ENCODE results near the gene MED16.
"Not testable (repeated sequence)": the region's sequence is repeated elsewhere in the genome, so short reads cannot be mapped to it uniquely, and the experiment has no call there.

Gene MED16

GRCh38 chr19:855566-856120 is 37.3 kb downstream of the MED16 start:
- no peak for DNase-seq (ENCODE audit: low read depth in 2 of 2, low spot score in 1 of 2)

GRCh38 chr19:855142-855541 is 37.8 kb downstream of the MED16 start:
- no peak for DNase-seq (ENCODE audit: low read depth in 2 of 2, low spot score in 1 of 2)

GRCh38 chr19:854549-854948 is 38.4 kb downstream of the MED16 start:
- no peak for DNase-seq (ENCODE audit: low read depth in 2 of 2, low spot score in 1 of 2)

GRCh38 chr19:853614-854220 is 39.3 kb downstream of the MED16 start:
- not testable (repeated sequence) for DNase-seq (ENCODE audit: low read depth in 2 of 2, low spot score in 1 of 2)

GRCh38 chr19:853014-853585 is 39.9 kb downstream of the MED16 start:
- DNase-seq (ENCODE audit: low read depth in 2 of 2, low spot score in 1 of 2) = no peak

GRCh38 chr19:852136-853013 is 40.6 kb downstream of the MED16 start, which contains the start of gene ELANE:
Gene ELANE (plus strand): TSS chr19:852303. CDS start chr19:852329, 26 bp downstream.
- DNase-seq (ENCODE audit: low read depth in 2 of 2, low spot score in 1 of 2) = no peak

- DNase-seq (ENCODE audit: low read depth in 2 of 2, low spot score in 1 of 2) = no peak
Measured at GRCh38 chr19:850979-851335, 42.0 kb downstream of the MED16 start.

GRCh38 chr19:850221-850978 is 42.6 kb downstream of the MED16 start:
- DNase-seq (ENCODE audit: low read depth in 2 of 2, low spot score in 1 of 2) = no peak

GRCh38 chr19:849195-849594 is 43.8 kb downstream of the MED16 start:
- not testable (repeated sequence) for DNase-seq (ENCODE audit: low read depth in 2 of 2, low spot score in 1 of 2)

- no peak for DNase-seq (ENCODE audit: low read depth in 2 of 2, low spot score in 1 of 2)
Measured at GRCh38 chr19:848386-848921, 44.5 kb downstream of the MED16 start.

GRCh38 chr19:845707-846521 is 47.1 kb downstream of the MED16 start:
- DNase-seq (ENCODE audit: low read depth in 2 of 2, low spot score in 1 of 2) = no peak

- no peak for DNase-seq (ENCODE audit: low read depth in 2 of 2, low spot score in 1 of 2)
Measured at GRCh38 chr19:844546-844971, 48.4 kb downstream of the MED16 start.

GRCh38 chr19:843836-844545 is 49.0 kb downstream of the MED16 start:
- DNase-seq (ENCODE audit: low read depth in 2 of 2, low spot score in 1 of 2) = no peak

- DNase-seq (ENCODE audit: low read depth in 2 of 2, low spot score in 1 of 2) = no peak
Measured at GRCh38 chr19:843180-843835, 49.7 kb downstream of the MED16 start.

GRCh38 chr19:842802-843179 is 50.2 kb downstream of the MED16 start:
- not testable (repeated sequence) for DNase-seq (ENCODE audit: low read depth in 2 of 2, low spot score in 1 of 2)

GRCh38 chr19:840519-841206 is 52.3 kb downstream of the MED16 start, which contains the start of gene PRTN3:
Gene PRTN3 (plus strand): TSS chr19:840999. CDS start chr19:841009, 10 bp downstream.
- no peak for DNase-seq (ENCODE audit: low read depth in 2 of 2, low spot score in 1 of 2)

GRCh38 chr19:835210-835810 is 57.7 kb downstream of the MED16 start:
- no peak for DNase-seq (ENCODE audit: low read depth in 2 of 2, low spot score in 1 of 2)

- no peak for DNase-seq (ENCODE audit: low read depth in 2 of 2, low spot score in 1 of 2)
Measured at GRCh38 chr19:834216-834615, 58.8 kb downstream of the MED16 start.
